ENCODE results near the gene GNPTAB.

- TF ChIP-seq POLR2A (IDR thresholded peaks at IDR 0.05; ENCODE audit: low read depth, low read length) (no peak), CTCF (conservative IDR thresholded peaks at IDR 0.05; ENCODE audit: low read depth, low read length) (no peak), ELK1 (IDR thresholded peaks at IDR 0.05; ENCODE audit: borderline replicate concordance, low read depth, low read length) (no peak), RAD21 (IDR thresholded peaks at IDR 0.05; ENCODE audit: low read length) (no peak), MAZ (IDR thresholded peaks at IDR 0.05; ENCODE audit: borderline replicate concordance, low read depth, low read length) (no peak), MAFK (IDR thresholded peaks at IDR 0.05; ENCODE audit: low read depth, low read length) (no peak), FOS (IDR thresholded peaks at IDR 0.05; ENCODE audit: low read depth, low read length) (no peak), RFX5 (IDR thresholded peaks at IDR 0.05; ENCODE audit: low read depth, low read length) (no peak), MXI1 (IDR thresholded peaks at IDR 0.05; ENCODE audit: borderline replicate concordance, low read depth, low read length) (no peak), BHLHE40 (IDR thresholded peaks at IDR 0.05; ENCODE audit: low read depth, low read length) (no peak), SMC3 (IDR thresholded peaks at IDR 0.05; ENCODE audit: low read depth, low read length) (no peak), CEBPB (IDR thresholded peaks at IDR 0.05; ENCODE audit: low read depth, low read length) (no peak), USF2 (IDR thresholded peaks at IDR 0.05; ENCODE audit: low read depth, low read length) (no peak)
These were observed 97.6 kb downstream of the GNPTAB start for GRCh38 chr12:101733166-101733565.
